ENCODE data around the gene IGSF3.

Gene IGSF3

GRCh38 chr1:116572771-116573430, 94.6 kb downstream of the IGSF3 start:
- no peak for DNase-seq
- Histone ChIP-seq H3K36me3 (replicated peaks) (no peaks in the 10 kb centered on the region), H3K4me3 (ENCODE audit: low read depth, low read length) (no peak overlapping the region), H3K27ac (no peak overlapping the region), H3K27me3 (replicated peaks) (no peaks in the 10 kb centered on the region)
- in situ Hi-C loops (cut with HindIII; ENCODE audit: low pct_ligation_motif_present, low sequenced_read_pairs): no loop called here
- TF ChIP-seq, protein P1, sequence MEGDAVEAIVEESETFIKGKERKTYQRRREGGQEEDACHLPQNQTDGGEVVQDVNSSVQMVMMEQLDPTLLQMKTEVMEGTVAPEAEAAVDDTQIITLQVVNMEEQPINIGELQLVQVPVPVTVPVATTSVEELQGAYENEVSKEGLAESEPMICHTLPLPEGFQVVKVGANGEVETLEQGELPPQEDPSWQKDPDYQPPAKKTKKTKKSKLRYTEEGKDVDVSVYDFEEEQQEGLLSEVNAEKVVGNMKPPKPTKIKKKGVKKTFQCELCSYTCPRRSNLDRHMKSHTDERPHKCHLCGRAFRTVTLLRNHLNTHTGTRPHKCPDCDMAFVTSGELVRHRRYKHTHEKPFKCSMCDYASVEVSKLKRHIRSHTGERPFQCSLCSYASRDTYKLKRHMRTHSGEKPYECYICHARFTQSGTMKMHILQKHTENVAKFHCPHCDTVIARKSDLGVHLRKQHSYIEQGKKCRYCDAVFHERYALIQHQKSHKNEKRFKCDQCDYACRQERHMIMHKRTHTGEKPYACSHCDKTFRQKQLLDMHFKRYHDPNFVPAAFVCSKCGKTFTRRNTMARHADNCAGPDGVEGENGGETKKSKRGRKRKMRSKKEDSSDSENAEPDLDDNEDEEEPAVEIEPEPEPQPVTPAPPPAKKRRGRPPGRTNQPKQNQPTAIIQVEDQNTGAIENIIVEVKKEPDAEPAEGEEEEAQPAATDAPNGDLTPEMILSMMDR (IDR thresholded peaks at IDR 0.05; ENCODE audit: low read depth, low read length, missing control alignments): no peak

DNA sequence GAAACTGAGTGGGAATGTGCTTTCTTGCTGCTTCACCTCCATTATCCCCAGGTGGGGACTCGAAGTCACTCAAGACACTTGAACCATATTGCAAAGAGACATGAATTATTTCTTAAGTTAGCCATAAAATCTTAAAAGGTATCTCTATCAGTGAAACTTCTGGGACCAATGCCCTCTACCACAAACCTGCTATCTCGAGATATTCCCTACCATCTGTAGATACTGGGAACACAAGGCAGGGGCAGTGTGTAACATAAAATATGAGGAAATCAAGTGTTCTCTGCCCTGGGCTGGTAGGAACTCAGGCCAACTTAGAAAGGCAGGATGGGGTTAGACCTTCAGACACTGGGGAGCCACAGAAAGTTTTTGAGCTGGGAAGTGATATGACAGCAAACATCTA, 95.4 kb downstream of the IGSF3 start:
- H3K27ac ChIP-seq: no peak overlapping the region
- H3K36me3 ChIP-seq (replicated peaks): no peaks in the 10 kb centered on the region
- TF ChIP-seq, protein P1 (IDR thresholded peaks at IDR 0.05; ENCODE audit: low read depth, low read length, missing control alignments): no peak
- in situ Hi-C loops (cut with HindIII; ENCODE audit: low pct_ligation_motif_present, low sequenced_read_pairs): no loop called here
- DNase-seq: no peak
- no peak overlapping the region for H3K4me3 ChIP-seq (ENCODE audit: low read depth, low read length)
- no peaks in the 10 kb centered on the region for H3K27me3 ChIP-seq (replicated peaks)

GRCh38 chr1:116571215-116571919, 96.2 kb downstream of the IGSF3 start:
- H3K27ac ChIP-seq: peak overlapping the region; percentile 70
- no peaks in the 10 kb centered on the region for H3K27me3 ChIP-seq (replicated peaks)
- no peaks in the 10 kb centered on the region for H3K36me3 ChIP-seq (replicated peaks)
- TF ChIP-seq, protein P1 (IDR thresholded peaks at IDR 0.05; ENCODE audit: low read depth, low read length, missing control alignments): no peak
- in situ Hi-C loops (cut with HindIII; ENCODE audit: low pct_ligation_motif_present, low sequenced_read_pairs): no loop called here
- peak overlapping the region; percentile 76 for H3K4me3 ChIP-seq (ENCODE audit: low read depth, low read length)
- no peak for DNase-seq

DNA sequence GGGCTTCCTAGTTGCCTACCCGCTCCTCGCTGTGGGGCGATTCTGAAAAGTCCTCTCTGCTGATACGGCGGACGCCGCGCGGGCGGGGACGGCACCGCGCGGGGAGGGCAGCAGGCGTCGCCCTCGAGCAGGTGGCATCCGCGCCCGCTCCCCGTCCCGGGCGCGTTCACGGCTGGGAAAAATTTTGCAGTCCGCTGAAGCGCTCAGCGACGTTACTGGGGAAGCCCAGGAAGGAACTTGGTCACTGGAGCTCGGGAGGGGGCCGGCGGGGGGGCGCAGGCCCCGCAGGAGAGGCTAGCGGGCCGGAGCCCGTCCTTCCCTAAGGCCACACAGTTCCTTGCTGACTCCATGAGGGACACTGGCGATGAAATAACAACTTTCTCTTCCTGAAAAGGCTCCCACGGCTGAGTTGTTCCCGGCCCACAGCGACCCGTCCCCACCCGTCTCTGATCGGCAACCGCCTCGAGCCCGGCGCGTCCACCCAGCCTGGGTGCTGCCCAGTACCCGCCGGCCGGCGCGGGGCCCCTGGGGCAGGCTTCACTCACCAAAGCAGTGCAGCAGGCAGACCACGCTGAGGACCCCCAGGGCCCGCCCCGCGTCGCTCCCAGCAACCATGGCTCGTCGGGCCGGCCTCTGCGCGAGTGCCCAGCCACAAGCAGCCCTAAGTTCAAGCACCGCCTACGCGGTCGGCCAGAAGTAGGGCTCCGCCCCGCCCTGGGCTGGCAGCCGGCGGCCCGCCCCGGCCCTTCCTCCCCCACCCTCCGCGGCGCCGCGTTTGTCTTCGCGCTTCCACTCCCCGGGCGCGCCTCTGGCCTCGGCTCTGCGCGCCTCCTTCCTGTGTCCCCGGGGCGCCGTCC, 96.9 kb downstream of the IGSF3 start, which contains the start of gene CD58:
CD58 (minus strand) TSS at position 669 of the 857 bp plus-strand sequence; CDS start at position 615, 54 bp downstream.
- Histone ChIP-seq H3K36me3 (replicated peaks) (no peaks in the 10 kb centered on the region), H3K4me3 (ENCODE audit: low read depth, low read length) (peak within 1 kb of the TSS; percentile 76), H3K27ac (peak within 1 kb of the TSS; percentile 70), H3K27me3 (replicated peaks) (no peaks in the 10 kb centered on the region)
- DNase-seq: peak; percentile 63
- in situ Hi-C loops (cut with HindIII; ENCODE audit: low pct_ligation_motif_present, low sequenced_read_pairs): no loop called here
- TF ChIP-seq, protein P1 (IDR thresholded peaks at IDR 0.05; ENCODE audit: low read depth, low read length, missing control alignments): peak; percentile 44

GRCh38 chr1:116569776-116570357, 97.7 kb downstream of the IGSF3 start:
- H3K27ac ChIP-seq: no peak overlapping the region
- TF ChIP-seq, protein P1 (IDR thresholded peaks at IDR 0.05; ENCODE audit: low read depth, low read length, missing control alignments): no peak
- in situ Hi-C loops (cut with HindIII; ENCODE audit: low pct_ligation_motif_present, low sequenced_read_pairs): no loop called here
- H3K4me3 ChIP-seq (ENCODE audit: low read depth, low read length): peak overlapping the region; percentile 76
- H3K36me3 ChIP-seq (replicated peaks): no peaks in the 10 kb centered on the region
- DNase-seq: no peak
- no peaks in the 10 kb centered on the region for H3K27me3 ChIP-seq (replicated peaks)

Measured in brain microvascular endothelial cell (primary cell).